Epithelial cell of proximal tubule (primary cell): ENCODE data around the gene PRR35. TPM values are rescaled to one million over a fixed set of nuclear protein-coding genes. Genes with fewer than 3 reads are reported as not detected.
A peak's percentile ranks its signal among the peaks of the same experiment; 100 is the strongest.

Source experiments
- DNase-seq: peaks from one replicate; pipeline ENCODE4 v3.0.0-alpha.2; 2011; ENCODE audit warnings: low read depth
- H3K4me3 ChIP-seq: 2 replicates; pipeline ENCODE4 v1.5.1; 2011; ENCODE audit warnings: low read depth, mild to moderate bottlenecking, low read length
- total RNA-seq: library from RNA; depleted of rRNA; stranded (reverse); fragments of >200 nt; gene quantifications from 2 replicates; pipeline ENCODE4 v1.2.3, GENCODE V29; 2015
- TF ChIP-seq, protein P1 (sequence below): conservative IDR thresholded peaks from 2 replicates; pipeline ENCODE4 v1.5.1; 2012; ENCODE audit warnings: low read depth, mild to moderate bottlenecking, low read length

PRR35 gene
- total RNA-seq, 1 donor from 2014 or later = not detected

DNA sequence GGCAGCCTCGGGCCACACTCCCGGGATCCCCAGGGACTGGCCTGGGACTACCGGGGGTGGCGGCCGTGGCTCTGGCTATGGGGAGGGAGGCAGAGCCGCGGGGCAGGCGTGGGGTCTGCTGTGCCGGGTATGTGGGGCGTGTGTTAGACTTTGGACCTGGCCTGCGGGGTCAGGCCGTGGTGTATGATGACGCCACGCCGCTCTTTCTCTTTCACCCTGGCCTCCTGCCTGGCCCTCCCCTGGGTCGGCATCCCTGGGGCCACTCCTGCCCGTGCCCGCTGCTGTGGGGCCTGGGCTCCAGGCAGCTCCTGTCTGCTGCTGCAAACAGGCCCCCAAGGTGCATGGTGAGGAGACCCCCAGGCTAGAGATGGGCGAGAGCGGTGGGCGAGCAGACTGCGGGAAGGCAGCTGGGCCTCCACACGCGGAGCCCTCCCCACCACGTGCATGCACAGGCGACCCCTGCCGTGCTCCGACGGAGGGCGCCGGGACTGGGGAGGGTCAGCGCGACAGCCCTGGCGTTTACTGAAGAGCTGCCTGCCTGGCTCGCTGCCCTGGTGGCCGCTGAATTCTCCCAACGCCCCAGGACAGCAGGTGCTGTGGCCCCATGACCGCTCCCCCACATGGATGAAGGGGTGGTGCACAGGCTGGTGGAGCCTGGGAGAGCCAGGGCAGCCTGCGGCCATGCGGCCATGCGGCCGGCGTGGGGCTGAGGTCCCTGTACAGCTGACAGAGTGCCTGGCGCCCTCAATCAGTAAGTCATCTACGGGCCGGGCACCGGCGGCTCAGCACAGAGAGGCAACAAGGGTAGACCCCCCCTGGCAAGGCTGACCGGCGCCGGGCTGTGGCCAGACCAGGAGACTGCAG lies 16.7 kb upstream of the PRR35 start:
- no peak overlapping the region for H3K4me3 ChIP-seq
- DNase-seq = no peak
- TF ChIP-seq, protein P1, sequence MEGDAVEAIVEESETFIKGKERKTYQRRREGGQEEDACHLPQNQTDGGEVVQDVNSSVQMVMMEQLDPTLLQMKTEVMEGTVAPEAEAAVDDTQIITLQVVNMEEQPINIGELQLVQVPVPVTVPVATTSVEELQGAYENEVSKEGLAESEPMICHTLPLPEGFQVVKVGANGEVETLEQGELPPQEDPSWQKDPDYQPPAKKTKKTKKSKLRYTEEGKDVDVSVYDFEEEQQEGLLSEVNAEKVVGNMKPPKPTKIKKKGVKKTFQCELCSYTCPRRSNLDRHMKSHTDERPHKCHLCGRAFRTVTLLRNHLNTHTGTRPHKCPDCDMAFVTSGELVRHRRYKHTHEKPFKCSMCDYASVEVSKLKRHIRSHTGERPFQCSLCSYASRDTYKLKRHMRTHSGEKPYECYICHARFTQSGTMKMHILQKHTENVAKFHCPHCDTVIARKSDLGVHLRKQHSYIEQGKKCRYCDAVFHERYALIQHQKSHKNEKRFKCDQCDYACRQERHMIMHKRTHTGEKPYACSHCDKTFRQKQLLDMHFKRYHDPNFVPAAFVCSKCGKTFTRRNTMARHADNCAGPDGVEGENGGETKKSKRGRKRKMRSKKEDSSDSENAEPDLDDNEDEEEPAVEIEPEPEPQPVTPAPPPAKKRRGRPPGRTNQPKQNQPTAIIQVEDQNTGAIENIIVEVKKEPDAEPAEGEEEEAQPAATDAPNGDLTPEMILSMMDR = no peak

DNA sequence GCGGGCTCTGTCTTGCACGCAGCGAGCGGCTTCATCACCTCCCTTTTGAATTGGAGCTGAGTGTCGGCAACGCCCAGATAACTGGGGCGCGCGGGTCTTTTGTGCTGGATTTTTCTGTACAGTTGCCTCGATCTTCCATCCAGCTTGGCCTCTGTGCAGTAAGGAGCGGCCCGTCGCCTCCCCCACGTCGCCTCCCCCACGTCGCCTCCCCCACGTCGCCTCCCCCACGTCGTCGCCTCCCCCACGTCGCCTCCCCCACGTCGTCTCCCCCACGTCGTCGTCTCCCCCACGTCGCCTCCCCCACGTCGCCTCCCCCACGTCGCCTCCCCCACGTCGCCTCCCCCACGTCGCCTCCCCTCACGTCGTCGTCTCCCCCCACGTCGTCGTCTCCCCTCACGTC lies 15.7 kb upstream of the PRR35 start:
- TF ChIP-seq, protein P1 = no peak
- no peak for DNase-seq
- no peak overlapping the region for H3K4me3 ChIP-seq

DNA sequence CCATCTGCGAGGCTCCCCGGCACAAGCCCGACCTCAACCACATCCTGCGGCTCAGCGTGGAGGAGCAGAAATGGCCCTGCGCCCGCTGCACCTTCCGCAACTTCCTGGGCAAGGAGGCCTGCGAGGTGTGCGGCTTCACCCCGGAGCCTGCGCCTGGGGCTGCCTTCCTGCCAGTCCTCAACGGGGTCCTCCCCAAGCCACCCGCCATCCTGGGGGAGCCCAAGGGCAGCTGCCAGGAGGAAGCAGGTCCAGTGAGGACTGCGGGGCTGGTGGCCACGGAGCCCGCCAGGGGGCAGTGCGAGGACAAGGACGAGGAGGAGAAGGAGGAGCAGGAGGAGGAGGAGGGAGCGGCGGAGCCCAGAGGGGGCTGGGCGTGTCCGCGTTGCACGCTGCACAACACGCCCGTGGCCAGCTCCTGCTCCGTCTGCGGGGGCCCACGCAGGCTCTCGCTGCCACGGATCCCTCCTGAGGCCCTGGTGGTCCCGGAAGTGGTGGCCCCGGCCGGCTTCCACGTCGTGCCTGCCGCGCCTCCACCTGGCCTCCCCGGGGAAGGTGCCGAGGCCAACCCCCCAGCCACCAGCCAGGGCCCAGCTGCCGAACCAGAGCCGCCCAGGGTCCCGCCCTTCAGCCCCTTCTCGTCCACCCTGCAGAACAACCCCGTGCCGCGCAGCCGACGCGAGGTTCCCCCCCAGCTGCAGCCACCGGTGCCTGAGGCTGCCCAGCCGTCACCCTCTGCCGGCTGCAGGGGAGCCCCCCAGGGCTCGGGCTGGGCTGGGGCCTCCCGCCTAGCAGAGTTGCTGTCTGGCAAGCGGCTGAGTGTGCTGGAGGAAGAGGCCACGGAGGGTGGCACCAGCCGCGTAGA lies 13.1 kb upstream of the PRR35 start:
- TF ChIP-seq, protein P1 = peak; percentile 36
- DNase-seq = no peak
- H3K4me3 ChIP-seq = no peak overlapping the region

DNA sequence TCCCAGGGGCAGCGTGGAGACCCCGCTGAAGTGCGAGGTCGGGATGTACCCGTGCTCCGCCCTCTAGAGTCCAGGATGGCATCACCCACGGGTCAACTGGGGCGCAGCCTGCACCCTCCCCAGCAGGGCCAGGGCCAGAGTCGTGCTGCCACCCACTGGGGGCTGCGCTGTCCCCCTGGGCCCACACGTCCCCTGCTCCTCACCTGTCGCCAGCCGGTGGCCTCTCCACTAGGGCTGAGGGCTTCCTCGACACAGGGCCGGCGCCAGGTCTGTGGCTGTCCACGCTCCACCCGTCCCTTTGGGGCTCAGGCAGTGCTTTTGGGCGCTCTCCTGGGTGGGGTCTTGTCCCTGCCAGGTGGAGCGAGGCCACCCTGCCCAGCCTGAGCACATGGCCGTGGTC lies 11.6 kb upstream of the PRR35 start:
- no peak overlapping the region for H3K4me3 ChIP-seq
- DNase-seq = no peak
- TF ChIP-seq, protein P1 = no peak

DNA sequence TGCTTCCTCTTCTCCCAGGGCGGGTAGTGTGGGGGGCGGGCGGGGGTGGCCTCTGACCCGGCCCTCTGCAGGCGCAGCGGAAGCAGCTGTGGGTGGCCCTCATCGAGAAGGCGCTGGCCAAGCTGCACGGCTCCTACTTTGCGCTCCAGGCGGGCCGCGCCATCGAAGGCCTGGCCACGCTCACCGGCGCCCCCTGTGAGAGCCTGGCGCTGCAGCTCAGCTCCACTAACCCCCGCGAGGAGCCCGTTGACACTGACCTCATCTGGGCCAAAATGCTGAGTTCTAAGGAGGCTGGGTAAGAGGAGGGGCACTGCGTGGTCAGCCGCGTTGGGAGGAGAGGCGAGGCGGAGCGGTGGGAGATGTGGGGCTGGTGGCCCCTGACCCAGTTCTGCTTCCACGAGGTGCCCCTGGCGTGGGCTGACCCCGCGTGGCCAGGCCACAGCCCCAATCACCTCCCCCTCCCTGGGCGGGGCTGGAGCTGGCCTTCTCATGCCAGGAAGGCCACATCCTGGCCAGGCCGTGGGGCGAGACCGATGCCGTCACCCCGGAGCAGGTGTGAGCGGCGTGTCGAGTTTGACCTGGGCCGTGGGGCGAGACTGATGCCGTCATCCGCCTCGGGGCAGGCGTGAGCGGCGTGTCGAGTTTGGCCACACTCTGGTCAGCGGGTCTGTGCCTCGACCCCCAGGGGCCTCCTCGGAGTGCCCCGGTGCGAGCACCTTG lies 10.5 kb upstream of the PRR35 start:
- no peak overlapping the region for H3K4me3 ChIP-seq
- no peak for DNase-seq
- TF ChIP-seq, protein P1 = peak; percentile 25

DNA sequence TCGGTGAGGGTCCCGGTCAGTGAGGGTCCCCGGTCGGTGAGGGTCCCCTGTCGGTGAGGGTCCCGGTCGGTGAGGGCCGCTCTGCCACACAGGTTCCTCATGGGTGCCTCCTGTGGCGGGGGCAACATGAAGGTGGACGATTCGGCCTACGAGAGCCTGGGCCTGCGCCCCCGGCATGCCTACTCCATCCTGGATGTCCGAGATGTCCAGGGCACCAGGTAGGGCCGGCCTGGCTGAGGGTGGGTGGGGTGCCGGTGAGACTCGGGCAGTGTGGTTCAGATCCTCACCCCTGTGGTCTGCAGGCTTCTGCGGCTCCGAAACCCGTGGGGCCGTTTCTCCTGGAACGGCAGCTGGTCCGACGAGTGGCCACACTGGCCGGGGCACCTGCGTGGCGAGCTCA lies 9.0 kb upstream of the PRR35 start:
- H3K4me3 ChIP-seq = no peak overlapping the region
- TF ChIP-seq, protein P1 = no peak
- no peak for DNase-seq
